ENCODE results near the gene CD22.

DNA sequence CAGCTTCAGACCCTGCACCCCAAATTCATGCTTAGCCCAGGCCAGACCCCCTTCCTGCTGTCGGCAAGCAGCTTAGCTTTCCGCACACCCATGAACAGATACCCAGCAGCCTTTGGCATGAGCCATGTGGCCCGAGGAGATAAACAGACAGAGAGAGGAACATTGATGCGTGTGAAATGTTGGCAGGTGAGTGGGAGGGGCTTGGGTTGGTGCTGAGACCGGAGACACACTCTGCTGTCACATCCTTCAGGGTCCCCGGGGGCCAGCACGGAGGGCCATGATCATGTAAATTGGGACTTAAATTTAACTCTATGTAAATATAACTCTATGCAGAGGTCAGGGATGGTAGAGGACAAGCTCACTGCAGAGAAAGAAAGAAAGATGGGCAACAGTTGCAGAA, 1.5 kb downstream of the CD22 start:
- TF ChIP-seq, protein P1, sequence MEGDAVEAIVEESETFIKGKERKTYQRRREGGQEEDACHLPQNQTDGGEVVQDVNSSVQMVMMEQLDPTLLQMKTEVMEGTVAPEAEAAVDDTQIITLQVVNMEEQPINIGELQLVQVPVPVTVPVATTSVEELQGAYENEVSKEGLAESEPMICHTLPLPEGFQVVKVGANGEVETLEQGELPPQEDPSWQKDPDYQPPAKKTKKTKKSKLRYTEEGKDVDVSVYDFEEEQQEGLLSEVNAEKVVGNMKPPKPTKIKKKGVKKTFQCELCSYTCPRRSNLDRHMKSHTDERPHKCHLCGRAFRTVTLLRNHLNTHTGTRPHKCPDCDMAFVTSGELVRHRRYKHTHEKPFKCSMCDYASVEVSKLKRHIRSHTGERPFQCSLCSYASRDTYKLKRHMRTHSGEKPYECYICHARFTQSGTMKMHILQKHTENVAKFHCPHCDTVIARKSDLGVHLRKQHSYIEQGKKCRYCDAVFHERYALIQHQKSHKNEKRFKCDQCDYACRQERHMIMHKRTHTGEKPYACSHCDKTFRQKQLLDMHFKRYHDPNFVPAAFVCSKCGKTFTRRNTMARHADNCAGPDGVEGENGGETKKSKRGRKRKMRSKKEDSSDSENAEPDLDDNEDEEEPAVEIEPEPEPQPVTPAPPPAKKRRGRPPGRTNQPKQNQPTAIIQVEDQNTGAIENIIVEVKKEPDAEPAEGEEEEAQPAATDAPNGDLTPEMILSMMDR (IDR thresholded peaks at IDR 0.05): no peak
- TF ChIP-seq POLR2A (IDR thresholded peaks at IDR 0.05) (no peak), EP300 (IDR thresholded peaks at IDR 0.05) (no peak), POLR2AphosphoS5 (IDR thresholded peaks at IDR 0.05) (no peak)
